SK-N-SH (cell line): ENCODE data around the gene TRAPPC2L. TPM values are rescaled to one million over a fixed set of nuclear protein-coding genes. Genes with fewer than 3 reads are reported as not detected.

Experiments
- CTCF ChIA-PET: fragments of 300-600, 350-600 bp; formaldehyde crosslinking; extraction: SDS; loops from one replicate; lab custom pipeline; 2021; lab: Yijun Ruan, JAX
- POLR2A ChIA-PET: fragments of 350-600 bp; sonication (Branson Sonifier 250); formaldehyde crosslinking; extraction: SDS; loops from one replicate; lab custom pipeline; 2020; ENCODE audit warnings: antibody characterized with exemption, inconsistent platforms; lab: Yijun Ruan, JAX
- DNase-seq: peaks from one replicate; pipeline ENCODE4 v3.0.0; 2012
- H2AFZ ChIP-seq: fragments of 200-600 bp; sonication (generic); 2 replicates; pipeline ENCODE4 v1.8.1; 2016; ENCODE audit warnings: antibody characterized with exemption, mild to moderate bottlenecking, low read depth
- H3F3A ChIP-seq: fragments of 200-600 bp; sonication (generic); replicated peaks from 2 replicates; pipeline ENCODE3; 2016; ENCODE audit warnings: antibody characterized with exemption, mild to moderate bottlenecking; ENCODE audit not compliant: insufficient read depth
- H3K27ac ChIP-seq, 2 experiments: fragments of 200-500 bp in 1 of 2; fragments of 200-600 bp in 1 of 2; sonication (Bioruptor generic) in 1 of 2; sonication (generic), shearing (Covaris generic) in 1 of 2; 2 replicates each; pipeline versions ENCODE4 v1.5.1 to v1.6.1; 2014 to 2016; ENCODE audit warnings: low read depth in 2 of 2, inconsistent platforms in 1 of 2, low read length in 1 of 2, mild to moderate bottlenecking in 1 of 2, mixed read lengths in 1 of 2
- H3K27me3 ChIP-seq: fragments of 200-600 bp; sonication (generic), shearing (Covaris generic); 2 replicates; pipeline ENCODE4 v1.6.1; 2016; ENCODE audit warnings: mixed run types; ENCODE audit not compliant: insufficient read depth
- H3K36me3 ChIP-seq, 2 experiments: fragments of 200-500 bp in 1 of 2; fragments of 200-600 bp in 1 of 2; sonication (Bioruptor generic) in 1 of 2; sonication (generic) in 1 of 2; replicated peaks in 1 of 2; 2 replicates each; pipeline versions ENCODE3 to v1.5.1; 2014 to 2016; ENCODE audit warnings: low read length in 1 of 2, mild to moderate bottlenecking in 1 of 2; ENCODE audit not compliant: insufficient read depth in 2 of 2, control insufficient read depth in 1 of 2
- H3K4me1 ChIP-seq, 2 experiments: fragments of 200-500 bp in 1 of 2; fragments of 200-600 bp in 1 of 2; sonication (Bioruptor generic) in 1 of 2; sonication (generic), shearing (Covaris generic) in 1 of 2; 2 replicates each; pipeline versions ENCODE4 v1.5.1 to v1.6.1; 2014 to 2016; ENCODE audit warnings: low read depth in 1 of 2, low read length in 1 of 2, mixed run types in 1 of 2; ENCODE audit not compliant: insufficient read depth in 2 of 2, control insufficient read depth in 1 of 2
- H3K4me2 ChIP-seq: fragments of 200-600 bp; sonication (generic), shearing (Covaris generic); 2 replicates; pipeline ENCODE4 v1.6.1; 2017; ENCODE audit warnings: mixed run types
- H3K4me3 ChIP-seq, 2 experiments: fragments of 200-500 bp in 1 of 2; fragments of 200-600 bp in 1 of 2; sonication (Bioruptor generic) in 1 of 2; sonication (generic), shearing (Covaris generic) in 1 of 2; 2 replicates each; pipeline versions ENCODE4 v1.5.1 to v1.8.1; 2014 to 2016; ENCODE audit warnings: low read depth in 2 of 2, inconsistent platforms in 1 of 2, low read length in 1 of 2, mild to moderate bottlenecking in 1 of 2, mixed read lengths in 1 of 2, moderate library complexity in 1 of 2
- H3K79me2 ChIP-seq: fragments of 200-600 bp; sonication (generic); 2 replicates; pipeline ENCODE4 v1.8.1; 2017; ENCODE audit warnings: mild to moderate bottlenecking; ENCODE audit not compliant: insufficient read depth
- H3K9ac ChIP-seq: fragments of 200-600 bp; sonication (generic); 2 replicates; pipeline ENCODE4 v1.6.1; 2017; ENCODE audit warnings: mixed run types
- H3K9me2 ChIP-seq: fragments of 200-600 bp; sonication (generic); 2 replicates; pipeline ENCODE4 v1.6.1; 2017; ENCODE audit warnings: mixed run types
- H3K9me3 ChIP-seq: fragments of 200-600 bp; sonication (generic); 2 replicates; pipeline ENCODE4 v1.6.1; 2017; ENCODE audit warnings: mixed run types, mild to moderate bottlenecking, moderate library complexity
- H4K20me1 ChIP-seq: fragments of 200-600 bp; sonication (generic); 2 replicates; pipeline ENCODE4 v1.6.1; 2017; ENCODE audit warnings: mild to moderate bottlenecking, mixed run types; ENCODE audit not compliant: insufficient read depth
- ELF1 ChIP-seq: IDR thresholded peaks from 2 replicates; pipeline ENCODE4 v1.4.0; 2012
- EP300 ChIP-seq, 2 experiments: IDR thresholded peaks; 2 replicates each; pipeline versions ENCODE4 v1.4.0 to v1.6.1; 2012; ENCODE audit warnings: borderline replicate concordance in 1 of 2, low read depth in 1 of 2, low read length in 1 of 2
- EZH2phosphoT487 ChIP-seq: fragments of 200-600 bp; sonication (generic); IDR thresholded peaks from 2 replicates; pipeline ENCODE4 v1.6.1; 2017; ENCODE audit warnings: low read depth, mixed run types, mild to moderate bottlenecking, antibody characterized with exemption, moderate library complexity, borderline replicate concordance
- FOXJ3 ChIP-seq: sonication (generic); formaldehyde crosslinking; IDR thresholded peaks from 2 replicates; pipeline ENCODE4 v1.5.1; 2020; ENCODE audit warnings: mild to moderate bottlenecking, missing genetic modification reagents
- FOXM1 ChIP-seq: IDR thresholded peaks from 2 replicates; pipeline ENCODE4 v1.4.0; 2012; ENCODE audit warnings: low read depth, mild to moderate bottlenecking
- GATA2 ChIP-seq: sonication (generic); formaldehyde crosslinking; IDR thresholded peaks from 2 replicates; pipeline ENCODE4 v1.5.0; 2020; ENCODE audit warnings: mild to moderate bottlenecking, missing genetic modification reagents
- JUND ChIP-seq: IDR thresholded peaks from 2 replicates; pipeline ENCODE4 v1.4.0; 2012
- MAX ChIP-seq: IDR thresholded peaks from 2 replicates; pipeline ENCODE4 v1.4.0; 2012; ENCODE audit warnings: low read depth
- MXI1 ChIP-seq: IDR thresholded peaks from 2 replicates; pipeline ENCODE4 v1.6.1; 2012; ENCODE audit warnings: mild to moderate bottlenecking, low read depth, low read length, improper control_type of control experiment
- NRF1 ChIP-seq: IDR thresholded peaks from 2 replicates; pipeline ENCODE4 v1.6.1; 2012; ENCODE audit warnings: low read depth, mild to moderate bottlenecking, low read length
- PBX3 ChIP-seq: IDR thresholded peaks from 2 replicates; pipeline ENCODE4; 2012
- POLR2AphosphoS5 ChIP-seq: IDR thresholded peaks from 2 replicates; pipeline ENCODE4 v1.6.1; 2012; ENCODE audit warnings: low read depth, low read length
- RAD21 ChIP-seq: IDR thresholded peaks from 2 replicates; pipeline ENCODE4 v1.6.1; 2012; ENCODE audit warnings: mild to moderate bottlenecking, low read length
- RCOR1 ChIP-seq: fragments of 150-350 bp; IDR thresholded peaks from 2 replicates; pipeline ENCODE4 v1.6.1; 2017; ENCODE audit warnings: antibody characterized with exemption, low read length
- RFX5 ChIP-seq: IDR thresholded peaks from 2 replicates; pipeline ENCODE4 v1.6.1; 2012; ENCODE audit warnings: mild to moderate bottlenecking, improper control_type of control experiment, low read length
- RXRA ChIP-seq: IDR thresholded peaks from 2 replicates; pipeline ENCODE4 v1.4.0; 2012; ENCODE audit warnings: low read depth, mild to moderate bottlenecking, borderline replicate concordance
- SMC3 ChIP-seq: IDR thresholded peaks from 2 replicates; pipeline ENCODE4 v1.6.1; 2012; ENCODE audit warnings: low read depth, low read length, improper control_type of control experiment
- TAF1 ChIP-seq: IDR thresholded peaks from 2 replicates; pipeline ENCODE4 v1.6.1; 2012; ENCODE audit warnings: low read depth, mild to moderate bottlenecking, low read length, moderate library complexity, borderline replicate concordance
- TCF12 ChIP-seq: IDR thresholded peaks from 2 replicates; pipeline ENCODE4 v1.4.0; 2012
- TEAD4 ChIP-seq: IDR thresholded peaks from 2 replicates; pipeline ENCODE4 v1.4.0; 2012; ENCODE audit warnings: mild to moderate bottlenecking, borderline replicate concordance; ENCODE audit not compliant: insufficient read depth
- USF2 ChIP-seq: fragments of 150-350 bp; IDR thresholded peaks from 2 replicates; pipeline ENCODE4 v1.6.1; 2017; ENCODE audit warnings: antibody characterized with exemption, low read length, low read depth, borderline replicate concordance
- WGBS: methylation state at CpG from one replicate; pipeline ENCODE4 v1.1.6; 2017; ENCODE audit warnings: low lambda C conversion rate; 5-methylcytosine and 5-hydroxymethylcytosine counted together
- polyA plus RNA-seq, 3 experiments: library from polyadenylated mRNA; depleted of rRNA; stranded (reverse); fragments of >200 nt; gene quantifications; 2 replicates each; pipeline ENCODE4 v1.2.3, GENCODE V29; 2012

Gene TRAPPC2L
- polyA plus RNA-seq, 1 of the 3 experiments (the other 2 are of a cell fraction): 73.9 TPM

GRCh38 chr16:88902744-88903143 is 45.8 kb downstream of the TRAPPC2L start:
- no peak overlapping the region for H3K27ac ChIP-seq
- no peaks in the 10 kb centered on the region; a peak in 1 of 4 replicates for H3K4me1 ChIP-seq
- no peaks in the 10 kb centered on the region for H3F3A ChIP-seq
- H3K27me3 ChIP-seq: peaks cover 48% of the 10 kb centered on the region
- no peaks in the 10 kb centered on the region for H3K79me2 ChIP-seq
- H3K9me2 ChIP-seq: no peaks in the 10 kb centered on the region
- no peaks in the 10 kb centered on the region for H3K36me3 ChIP-seq
- WGBS: 54% methylated on average over 10 of the region's 16 CpGs
- no peak overlapping the region for H2AFZ ChIP-seq
- ChIA-PET POLR2A (no interaction called here), CTCF (no interaction called here)
- TF ChIP-seq FOXJ3 (CRISPR knock-in tag) (no peak), EP300 (IDR thresholded peaks at IDR 0.05; ENCODE audit: borderline replicate concordance in 1 of 2, low read depth in 1 of 2, low read length in 1 of 2) (no peak), ELF1 (no peak), RCOR1 (no peak), RFX5 (no peak), GATA2 (CRISPR knock-in tag) (no peak), NRF1 (no peak), MXI1 (no peak), EZH2phosphoT487 (no peak)
- H3K4me2 ChIP-seq: no peak overlapping the region
- H3K9me3 ChIP-seq: no peaks in the 10 kb centered on the region
- no peaks in the 10 kb centered on the region for H4K20me1 ChIP-seq
- no peak overlapping the region for H3K4me3 ChIP-seq
- no peak overlapping the region for H3K9ac ChIP-seq
- DNase-seq: no peak

- Histone ChIP-seq H3K9me2 (no peaks in the 10 kb centered on the region), H3K9ac (no peak overlapping the region), H3K27ac (no peak overlapping the region), H2AFZ (no peak overlapping the region), H3K4me3 (no peak overlapping the region), H3K27me3 (peaks cover 43% of the 10 kb centered on the region), H3K79me2 (no peaks in the 10 kb centered on the region), H3K9me3 (no peaks in the 10 kb centered on the region), H3K36me3 (no peaks in the 10 kb centered on the region), H3F3A (no peaks in the 10 kb centered on the region), H3K4me2 (no peak overlapping the region), H3K4me1 (no peaks in the 10 kb centered on the region; a peak in 1 of 4 replicates), H4K20me1 (no peaks in the 10 kb centered on the region)
- TF ChIP-seq SMC3 (no peak), GATA2 (CRISPR knock-in tag) (no peak), JUND (no peak)
- ChIA-PET CTCF (no interaction called here), POLR2A (no interaction called here)
- WGBS: 12% methylated on average over 12 of the region's 14 CpGs
- no peak for DNase-seq
Measured at GRCh38 chr16:88903267-88903666, 46.3 kb downstream of the TRAPPC2L start.

GRCh38 chr16:88904676-88905365 is 47.9 kb downstream of the TRAPPC2L start:
- WGBS: 73% methylated on average over 19 of the region's 21 CpGs
- ChIA-PET POLR2A (no interaction called here), CTCF (interaction anchor here (0.9 kb wide), 1 partner anchor 169 kb away, joined by 5 read pairs; no protein-coding TSS in a partner anchor)
- no peaks in the 10 kb centered on the region; a peak in 1 of 4 replicates for H3K4me1 ChIP-seq
- TF ChIP-seq GATA2 (CRISPR knock-in tag) (no peak), MXI1 (no peak), FOXJ3 (CRISPR knock-in tag) (no peak), TEAD4 (no peak), PBX3 (no peak), RXRA (no peak), TCF12 (no peak), EP300 (IDR thresholded peaks at IDR 0.05; ENCODE audit: borderline replicate concordance in 1 of 2, low read depth in 1 of 2, low read length in 1 of 2) (no peak), MAX (no peak), POLR2AphosphoS5 (no peak), RAD21 (no peak), FOXM1 (no peak), TAF1 (no peak), ELF1 (no peak), USF2 (no peak)
- no peaks in the 10 kb centered on the region for H3K36me3 ChIP-seq
- DNase-seq: no peak
- no peak overlapping the region for H3K4me3 ChIP-seq
- H4K20me1 ChIP-seq: no peaks in the 10 kb centered on the region
- no peak overlapping the region for H3K27ac ChIP-seq
- H3K4me2 ChIP-seq: no peak overlapping the region
- H3K79me2 ChIP-seq: no peaks in the 10 kb centered on the region
- no peaks in the 10 kb centered on the region for H3F3A ChIP-seq
- no peak overlapping the region for H2AFZ ChIP-seq
- H3K9me3 ChIP-seq: no peaks in the 10 kb centered on the region
- H3K9ac ChIP-seq: no peak overlapping the region
- no peaks in the 10 kb centered on the region for H3K9me2 ChIP-seq
- peaks cover 27% of the 10 kb centered on the region for H3K27me3 ChIP-seq
